Transverse colon (tissue), 4 donors: ENCODE data around the gene CDC42.

ENCODE experiments used
- CTCF ChIP-seq, 5 experiments: fragments of 200-600 bp in 3 of 5; fragments of 450-650 bp in 2 of 5; sonication (generic) in 3 of 5; IDR thresholded peaks; 1 replicate in 2 of 5; 2 replicates in 3 of 5; pipeline ENCODE4 v1.5.1; 2016 to 2017; ENCODE audit warnings: antibody characterized with exemption in 5 of 5, inconsistent platforms in 3 of 5, mild to moderate bottlenecking in 2 of 5, moderate library complexity in 1 of 5
- POLR2AphosphoS5 ChIP-seq, 3 donors: sonication (generic); formaldehyde crosslinking; IDR thresholded peaks; one replicate each; pipeline ENCODE4 v1.6.1; 2016; ENCODE audit warnings: antibody characterized with exemption in 3 of 3

GRCh38 chr1:22024485-22025367 is 27.8 kb upstream of the CDC42 start:
- TF ChIP-seq CTCF (IDR thresholded peaks at IDR 0.05) (peak in 1 of 5 experiments; percentile 9), POLR2AphosphoS5 (IDR thresholded peaks at IDR 0.05) (no peak)
